ENCODE results near the gene MAP2K5. TPM values are rescaled to one million over a fixed set of nuclear protein-coding genes. Genes with fewer than 3 reads are reported as not detected.

MAP2K5 gene
- total and polyA plus RNA-seq, 4 donors: 3.8 to 6.4 (median 5.6) TPM

GRCh38 chr15:67707520-67708283 is 165.2 kb downstream of the MAP2K5 start:
- DNase-seq (ENCODE audit: low spot score): no peak
- H3K27me3 ChIP-seq (ENCODE audit: control insufficient read depth in 4 of 4, insufficient read depth in 4 of 4, low read length in 3 of 4): no peaks in the 10 kb centered on the region
- H3K4me1 ChIP-seq (ENCODE audit: control insufficient read depth in 4 of 4, insufficient read depth in 4 of 4, low read length in 3 of 4): no peaks in the 10 kb centered on the region
- 98% methylated on average over 2 of the region's 2 CpGs for WGBS
- no peaks in the 10 kb centered on the region for H3K9me3 ChIP-seq (ENCODE audit: control insufficient read depth in 4 of 4, low read length in 3 of 4)
- H3K4me3 ChIP-seq (ENCODE audit: low read depth in 1 of 3, low read length in 3 of 3): no peak overlapping the region
- H3K27ac ChIP-seq (ENCODE audit: low read depth in 1 of 2, low read length in 2 of 2): no peak overlapping the region
- H3K36me3 ChIP-seq (ENCODE audit: control insufficient read depth in 4 of 4, insufficient read depth in 3 of 4, low read depth in 1 of 4, low read length in 3 of 4): peaks cover 0 to 4% (median 1%) of the 10 kb centered on the region in 4 donors
- TF ChIP-seq RAD21 (IDR thresholded peaks at IDR 0.05) (no peak), HNF4G (IDR thresholded peaks at IDR 0.05) (no peak), GABPA (IDR thresholded peaks at IDR 0.05 in 1 of 2, conservative IDR thresholded peaks at IDR 0.05 in 1 of 2) (no peak), YY1 (IDR thresholded peaks at IDR 0.05) (no peak), MAX (IDR thresholded peaks at IDR 0.05) (no peak), CTCF (IDR thresholded peaks at IDR 0.05; ENCODE audit: low read depth, low read length, missing input control) (no peak), TAF1 (conservative IDR thresholded peaks at IDR 0.05) (no peak), ATF3 (IDR thresholded peaks at IDR 0.05) (no peak), JUND (IDR thresholded peaks at IDR 0.05) (no peak), SP1 (IDR thresholded peaks at IDR 0.05) (no peak), FOXA2 (IDR thresholded peaks at IDR 0.05) (no peak), ZBTB33 (IDR thresholded peaks at IDR 0.05) (no peak), RXRA (IDR thresholded peaks at IDR 0.05) (no peak), FOXA1 (IDR thresholded peaks at IDR 0.05) (no peak), EGR1 (IDR thresholded peaks at IDR 0.05; ENCODE audit: low read depth in 2 of 2) (no peak), NR2F2 (IDR thresholded peaks at IDR 0.05) (no peak), REST (IDR thresholded peaks at IDR 0.05) (no peak), HNF4A (conservative IDR thresholded peaks at IDR 0.05) (no peak)
- H3K9ac ChIP-seq (ENCODE audit: low read depth in 1 of 2, low read length in 2 of 2): no peak overlapping the region

All from liver (tissue), 9 donors.